ENCODE data around the gene MIDN.

The MIDN gene

GRCh38 chr19:1216756-1217155 is 31.6 kb upstream of the MIDN start:
- peak overlapping the region in 1 of 2 experiments; percentile 5 for H3K27ac ChIP-seq (ENCODE audit: insufficient read depth in 1 of 2, low read depth in 1 of 2, low read length in 2 of 2, poor library complexity in 1 of 2, severe bottlenecking in 2 of 2)

GRCh38 chr19:1217366-1217765 is 31.0 kb upstream of the MIDN start:
- ChIA-PET CTCF (interaction anchor here (0.7 to 3.9 kb wide), 12 partner anchors 14 to 137 kb away, joined by 3 to 16 read pairs (median 4); partner anchors contain the start of gene CBARP), POLR2A (no interaction called here)
- Histone ChIP-seq H3K36me3 (ENCODE audit: control insufficient read depth in 4 of 4, insufficient read depth in 4 of 4, low read length in 3 of 4) (peaks cover 0 to 37% (median 22%) of the 10 kb centered on the region in 4 experiments), H3K4me3 (ENCODE audit: control insufficient read depth in 1 of 7, extremely low read depth in 1 of 7, insufficient read depth in 4 of 7, low read depth in 2 of 7, low read length in 6 of 7) (no peak overlapping the region), H3K27ac (ENCODE audit: insufficient read depth in 1 of 2, low read depth in 1 of 2, low read length in 2 of 2, poor library complexity in 1 of 2, severe bottlenecking in 2 of 2) (no peak overlapping the region), H3K4me1 (ENCODE audit: control extremely low read depth in 1 of 4, control insufficient read depth in 4 of 4, insufficient read depth in 4 of 4, low read length in 3 of 4) (peaks cover 0 to 28% (median 23%) of the 10 kb centered on the region in 4 experiments), H3K9me3 (ENCODE audit: control extremely low read depth in 1 of 5, control insufficient read depth in 4 of 5, insufficient read depth in 2 of 5, low read depth in 1 of 5, low read length in 4 of 5) (no peaks in the 10 kb centered on the region), H3K27me3 (replicated peaks in 2 of 5; ENCODE audit: control insufficient read depth in 4 of 5, insufficient read depth in 5 of 5, low read length in 4 of 5) (no peaks in the 10 kb centered on the region)
- DNase-seq: no peak
- 95% methylated on average over 12 of the region's 15 CpGs for WGBS (ENCODE audit: insufficient coverage)

More at GRCh38 chr19:1216756-1217155, 31.6 kb upstream of the MIDN start:
- no peak for DNase-seq
- CTCF ChIA-PET: interaction anchor here (0.7 to 3.9 kb wide), 9 partner anchors 12 to 104 kb away, joined by 3 to 16 read pairs (median 4); partner anchors contain the start of gene CBARP
- Histone ChIP-seq H3K4me3 (ENCODE audit: control insufficient read depth in 1 of 7, extremely low read depth in 1 of 7, insufficient read depth in 4 of 7, low read depth in 2 of 7, low read length in 6 of 7) (no peak overlapping the region), H3K27me3 (replicated peaks in 2 of 5; ENCODE audit: control insufficient read depth in 4 of 5, insufficient read depth in 5 of 5, low read length in 4 of 5) (no peaks in the 10 kb centered on the region), H3K9me3 (ENCODE audit: control extremely low read depth in 1 of 5, control insufficient read depth in 4 of 5, insufficient read depth in 2 of 5, low read depth in 1 of 5, low read length in 4 of 5) (no peaks in the 10 kb centered on the region), H3K36me3 (ENCODE audit: control insufficient read depth in 4 of 4, insufficient read depth in 4 of 4, low read length in 3 of 4) (peaks cover 0 to 37% (median 18%) of the 10 kb centered on the region in 4 experiments), H3K4me1 (ENCODE audit: control extremely low read depth in 1 of 4, control insufficient read depth in 4 of 4, insufficient read depth in 4 of 4, low read length in 3 of 4) (peaks cover 0 to 31% (median 28%) of the 10 kb centered on the region in 4 experiments)
- POLR2A ChIA-PET: no interaction called here
- 99% methylated on average over 10 of the region's 12 CpGs for WGBS (ENCODE audit: insufficient coverage)

- H3K36me3 ChIP-seq (ENCODE audit: control insufficient read depth in 4 of 4, insufficient read depth in 4 of 4, low read length in 3 of 4): peaks cover 0 to 52% (median 33%) of the 10 kb centered on the region in 4 experiments
These were observed 29.4 kb upstream of the MIDN start for GRCh38 chr19:1218751-1219567.

GRCh38 chr19:1219786-1220476 is 28.5 kb upstream of the MIDN start:
- H3K4me3 ChIP-seq (ENCODE audit: control insufficient read depth in 1 of 7, extremely low read depth in 1 of 7, insufficient read depth in 4 of 7, low read depth in 2 of 7, low read length in 6 of 7): no peak overlapping the region
- H3K9me3 ChIP-seq (ENCODE audit: control extremely low read depth in 1 of 5, control insufficient read depth in 4 of 5, insufficient read depth in 2 of 5, low read depth in 1 of 5, low read length in 4 of 5): no peaks in the 10 kb centered on the region
- over 99% methylated on average over 19 of the region's 19 CpGs for WGBS (ENCODE audit: insufficient coverage)
- ChIA-PET POLR2A (no interaction called here), CTCF (interaction anchor here (1.0 to 4.6 kb wide), 6 partner anchors 8 to 107 kb away, joined by 3 to 33 read pairs (median 6); no protein-coding TSS in a partner anchor)
- H3K4me1 ChIP-seq (ENCODE audit: control extremely low read depth in 1 of 4, control insufficient read depth in 4 of 4, insufficient read depth in 4 of 4, low read length in 3 of 4): peaks cover 0 to 8% (median 1%) of the 10 kb centered on the region in 4 experiments
- no peaks in the 10 kb centered on the region for H3K27me3 ChIP-seq (replicated peaks in 2 of 5; ENCODE audit: control insufficient read depth in 4 of 5, insufficient read depth in 5 of 5, low read length in 4 of 5)
- H3K36me3 ChIP-seq (ENCODE audit: control insufficient read depth in 4 of 4, insufficient read depth in 4 of 4, low read length in 3 of 4): peaks cover 0 to 60% (median 39%) of the 10 kb centered on the region in 4 experiments
- H3K27ac ChIP-seq (ENCODE audit: insufficient read depth in 1 of 2, low read depth in 1 of 2, low read length in 2 of 2, poor library complexity in 1 of 2, severe bottlenecking in 2 of 2): no peak overlapping the region
- DNase-seq: no peak

More at GRCh38 chr19:1218751-1219567, 29.4 kb upstream of the MIDN start:
- ChIA-PET CTCF (interaction anchor here (0.8 to 3.9 kb wide), 7 partner anchors 16 to 106 kb away, joined by 3 to 16 read pairs (median 7); no protein-coding TSS in a partner anchor), POLR2A (no interaction called here)
- Histone ChIP-seq H3K9me3 (ENCODE audit: control extremely low read depth in 1 of 5, control insufficient read depth in 4 of 5, insufficient read depth in 2 of 5, low read depth in 1 of 5, low read length in 4 of 5) (no peaks in the 10 kb centered on the region), H3K27me3 (replicated peaks in 2 of 5; ENCODE audit: control insufficient read depth in 4 of 5, insufficient read depth in 5 of 5, low read length in 4 of 5) (no peaks in the 10 kb centered on the region), H3K4me3 (ENCODE audit: control insufficient read depth in 1 of 7, extremely low read depth in 1 of 7, insufficient read depth in 4 of 7, low read depth in 2 of 7, low read length in 6 of 7) (no peak overlapping the region), H3K27ac (ENCODE audit: insufficient read depth in 1 of 2, low read depth in 1 of 2, low read length in 2 of 2, poor library complexity in 1 of 2, severe bottlenecking in 2 of 2) (peak overlapping the region in 1 of 2 experiments; percentile 64), H3K4me1 (ENCODE audit: control extremely low read depth in 1 of 4, control insufficient read depth in 4 of 4, insufficient read depth in 4 of 4, low read length in 3 of 4) (peaks cover 0 to 18% (median 10%) of the 10 kb centered on the region in 4 experiments)
- WGBS (ENCODE audit: insufficient coverage): 94% methylated on average over 30 of the region's 37 CpGs
- DNase-seq: no peak

GRCh38 chr19:1220477-1220930 is 27.9 kb upstream of the MIDN start:
- ChIA-PET POLR2A (no interaction called here), CTCF (interaction anchor here (0.9 to 4.6 kb wide), 8 partner anchors 8 to 218 kb away, joined by 3 to 33 read pairs (median 5); no protein-coding TSS in a partner anchor)
- DNase-seq: no peak
- WGBS (ENCODE audit: insufficient coverage): 97% methylated on average over 32 of the region's 33 CpGs
- no peak overlapping the region for H3K27ac ChIP-seq (ENCODE audit: insufficient read depth in 1 of 2, low read depth in 1 of 2, low read length in 2 of 2, poor library complexity in 1 of 2, severe bottlenecking in 2 of 2)
- no peak overlapping the region for H3K4me3 ChIP-seq (ENCODE audit: control insufficient read depth in 1 of 7, extremely low read depth in 1 of 7, insufficient read depth in 4 of 7, low read depth in 2 of 7, low read length in 6 of 7)
- peaks cover 0 to 62% (median 41%) of the 10 kb centered on the region in 4 experiments for H3K36me3 ChIP-seq (ENCODE audit: control insufficient read depth in 4 of 4, insufficient read depth in 4 of 4, low read length in 3 of 4)
- peaks cover 0 to 4% (median 0%) of the 10 kb centered on the region in 4 experiments for H3K4me1 ChIP-seq (ENCODE audit: control extremely low read depth in 1 of 4, control insufficient read depth in 4 of 4, insufficient read depth in 4 of 4, low read length in 3 of 4)
- no peaks in the 10 kb centered on the region for H3K9me3 ChIP-seq (ENCODE audit: control extremely low read depth in 1 of 5, control insufficient read depth in 4 of 5, insufficient read depth in 2 of 5, low read depth in 1 of 5, low read length in 4 of 5)
- H3K27me3 ChIP-seq (replicated peaks in 2 of 5; ENCODE audit: control insufficient read depth in 4 of 5, insufficient read depth in 5 of 5, low read length in 4 of 5): no peaks in the 10 kb centered on the region

- Histone ChIP-seq H3K27ac (ENCODE audit: insufficient read depth in 1 of 2, low read depth in 1 of 2, low read length in 2 of 2, poor library complexity in 1 of 2, severe bottlenecking in 2 of 2) (no peak overlapping the region), H3K36me3 (ENCODE audit: control insufficient read depth in 4 of 4, insufficient read depth in 4 of 4, low read length in 3 of 4) (peaks cover 0 to 66% (median 41%) of the 10 kb centered on the region in 4 experiments), H3K4me1 (ENCODE audit: control extremely low read depth in 1 of 4, control insufficient read depth in 4 of 4, insufficient read depth in 4 of 4, low read length in 3 of 4) (peaks cover 0 to 4% (median 0%) of the 10 kb centered on the region in 4 experiments), H3K27me3 (replicated peaks in 2 of 5; ENCODE audit: control insufficient read depth in 4 of 5, insufficient read depth in 5 of 5, low read length in 4 of 5) (no peaks in the 10 kb centered on the region), H3K4me3 (ENCODE audit: control insufficient read depth in 1 of 7, extremely low read depth in 1 of 7, insufficient read depth in 4 of 7, low read depth in 2 of 7, low read length in 6 of 7) (no peak overlapping the region), H3K9me3 (ENCODE audit: control extremely low read depth in 1 of 5, control insufficient read depth in 4 of 5, insufficient read depth in 2 of 5, low read depth in 1 of 5, low read length in 4 of 5) (no peaks in the 10 kb centered on the region)
- CTCF ChIA-PET: interaction anchor here (0.6 to 4.6 kb wide), 12 partner anchors 9 to 219 kb away, joined by 3 to 33 read pairs (median 6); partner anchors contain the start of gene ATP5F1D
- POLR2A ChIA-PET: no interaction called here
- no peak for DNase-seq
- 96% methylated on average over 35 of the region's 38 CpGs for WGBS (ENCODE audit: insufficient coverage)
These were observed 27.1 kb upstream of the MIDN start for GRCh38 chr19:1220976-1221903.

All from common myeloid progenitor, CD34-positive (primary cell).